Stimulated activated naive B cell treated with anti-CD40 and anti-IgM and Interleukin-4, amounts not matched to agents 10 μg/mL and 1 μg/mL and 100 μg/mL, for 72 hours (primary cell): ENCODE data around the gene UGT2B7.

ENCODE experiments used
- ATAC-seq, 2 donors: fragments of 150-1000 bp; cut with Tn5 transposase; replicated peaks; 2 replicates each; pipeline ENCODE4 v1.10.0; 2021; ENCODE audit warnings: moderate library complexity in 1 of 2
- DNase-seq: peaks from one replicate; pipeline ENCODE4 v3.0.0; 2021
- H3K27ac Mint-ChIP-seq: one replicate; pipeline ENCODE4 v1.8.0; 2022; ENCODE audit warnings: mild to moderate bottlenecking, mixed read lengths
- H3K27me3 Mint-ChIP-seq, 2 donors: one replicate each; pipeline ENCODE4 v1.8.0; 2022; ENCODE audit warnings: mixed read lengths in 2 of 2
- H3K36me3 Mint-ChIP-seq, 2 donors: one replicate each; pipeline ENCODE4 v1.8.0; 2022; ENCODE audit warnings: mixed read lengths in 2 of 2, mild to moderate bottlenecking in 1 of 2
- H3K4me1 Mint-ChIP-seq, 2 donors: one replicate each; pipeline ENCODE4 v1.8.0; 2022; ENCODE audit warnings: mixed read lengths in 2 of 2, mild to moderate bottlenecking in 1 of 2
- H3K4me3 Mint-ChIP-seq, 2 donors: one replicate each; pipeline ENCODE4 v1.8.0; 2022; ENCODE audit warnings: mild to moderate bottlenecking in 2 of 2, mixed read lengths in 2 of 2, moderate library complexity in 1 of 2
- H3K9me3 Mint-ChIP-seq, 2 donors: one replicate each; pipeline ENCODE4 v1.8.0; 2022; ENCODE audit warnings: mixed read lengths in 2 of 2, mild to moderate bottlenecking in 1 of 2

The UGT2B7 gene

GRCh38 chr4:69066945-69067344 lies 29.3 kb upstream of the UGT2B7 start:
- peaks cover 0 to 1% of the 10 kb centered on the region in 2 donors for H3K9me3 Mint-ChIP-seq
- H3K36me3 Mint-ChIP-seq = no peaks in the 10 kb centered on the region
- H3K4me1 Mint-ChIP-seq = no peaks in the 10 kb centered on the region
- ATAC-seq (no peak), DNase-seq (no peak)
- H3K27me3 Mint-ChIP-seq = no peaks in the 10 kb centered on the region
- H3K4me3 Mint-ChIP-seq = no peak overlapping the region
- no peak overlapping the region for H3K27ac Mint-ChIP-seq

GRCh38 chr4:69069085-69069484 lies 27.2 kb upstream of the UGT2B7 start:
- Mint-ChIP-seq H3K27me3 (no peaks in the 10 kb centered on the region), H3K9me3 (peaks cover 0 to 1% of the 10 kb centered on the region in 2 donors), H3K4me1 (no peaks in the 10 kb centered on the region), H3K4me3 (no peak overlapping the region), H3K27ac (no peak overlapping the region), H3K36me3 (no peaks in the 10 kb centered on the region)
- no peak for ATAC-seq
- DNase-seq = no peak

- ATAC-seq (no peak), DNase-seq (no peak)
- no peaks in the 10 kb centered on the region for H3K4me1 Mint-ChIP-seq
- no peaks in the 10 kb centered on the region for H3K9me3 Mint-ChIP-seq
- H3K4me3 Mint-ChIP-seq = no peak overlapping the region
- no peak overlapping the region for H3K27ac Mint-ChIP-seq
- H3K36me3 Mint-ChIP-seq = no peaks in the 10 kb centered on the region
- H3K27me3 Mint-ChIP-seq = no peaks in the 10 kb centered on the region
Observed at GRCh38 chr4:69070590-69070989, 25.7 kb upstream of the UGT2B7 start.

- H3K36me3 Mint-ChIP-seq = no peaks in the 10 kb centered on the region
- no peak overlapping the region for H3K4me3 Mint-ChIP-seq
- ATAC-seq (no peak), DNase-seq (no peak)
- H3K9me3 Mint-ChIP-seq = peaks cover 0 to 1% of the 10 kb centered on the region in 2 donors
- no peaks in the 10 kb centered on the region for H3K27me3 Mint-ChIP-seq
- no peak overlapping the region for H3K27ac Mint-ChIP-seq
- H3K4me1 Mint-ChIP-seq = no peaks in the 10 kb centered on the region
Observed at GRCh38 chr4:69071286-69071685, 25.0 kb upstream of the UGT2B7 start.

GRCh38 chr4:69073375-69073774 lies 22.9 kb upstream of the UGT2B7 start:
- Mint-ChIP-seq H3K4me3 (no peak overlapping the region), H3K4me1 (no peaks in the 10 kb centered on the region), H3K36me3 (no peaks in the 10 kb centered on the region), H3K27me3 (no peaks in the 10 kb centered on the region), H3K27ac (no peak overlapping the region), H3K9me3 (peaks cover 0 to 4% of the 10 kb centered on the region in 2 donors)
- no peak for DNase-seq
- no peak for ATAC-seq

GRCh38 chr4:69075061-69075792 lies 21.0 kb upstream of the UGT2B7 start:
- no peaks in the 10 kb centered on the region for H3K4me1 Mint-ChIP-seq
- no peak overlapping the region for H3K4me3 Mint-ChIP-seq
- H3K27ac Mint-ChIP-seq = no peak overlapping the region
- ATAC-seq (no peak), DNase-seq (no peak)
- no peaks in the 10 kb centered on the region for H3K27me3 Mint-ChIP-seq
- H3K36me3 Mint-ChIP-seq = no peaks in the 10 kb centered on the region
- peaks cover 0 to 4% of the 10 kb centered on the region in 2 donors for H3K9me3 Mint-ChIP-seq

GRCh38 chr4:69078852-69079251 lies 17.4 kb upstream of the UGT2B7 start:
- Mint-ChIP-seq H3K4me1 (no peaks in the 10 kb centered on the region), H3K27me3 (no peaks in the 10 kb centered on the region), H3K9me3 (peaks cover 0 to 4% of the 10 kb centered on the region in 2 donors), H3K4me3 (no peak overlapping the region), H3K27ac (no peak overlapping the region), H3K36me3 (no peaks in the 10 kb centered on the region)
- ATAC-seq = no peak
- DNase-seq = no peak

- Mint-ChIP-seq H3K36me3 (no peaks in the 10 kb centered on the region), H3K27ac (no peak overlapping the region), H3K4me1 (no peaks in the 10 kb centered on the region), H3K27me3 (no peaks in the 10 kb centered on the region), H3K4me3 (no peak overlapping the region), H3K9me3 (peaks cover 4 to 11% of the 10 kb centered on the region in 2 donors)
- ATAC-seq = no peak
- no peak for DNase-seq
Observed at GRCh38 chr4:69088473-69088872, 7.8 kb upstream of the UGT2B7 start.

- peaks cover 4 to 11% of the 10 kb centered on the region in 2 donors for H3K9me3 Mint-ChIP-seq
- no peaks in the 10 kb centered on the region for H3K36me3 Mint-ChIP-seq
- ATAC-seq (no peak), DNase-seq (no peak)
- no peak overlapping the region for H3K4me3 Mint-ChIP-seq
- no peak overlapping the region for H3K27ac Mint-ChIP-seq
- no peaks in the 10 kb centered on the region for H3K27me3 Mint-ChIP-seq
- no peaks in the 10 kb centered on the region for H3K4me1 Mint-ChIP-seq
Observed at GRCh38 chr4:69089388-69089787, 6.9 kb upstream of the UGT2B7 start.

- H3K27ac Mint-ChIP-seq = no peak overlapping the region
- ATAC-seq = no peak
- DNase-seq = no peak
Observed at GRCh38 chr4:69092190-69092589, 4.1 kb upstream of the UGT2B7 start.

GRCh38 chr4:69092980-69093568 lies 3.2 kb upstream of the UGT2B7 start:
- Mint-ChIP-seq H3K36me3 (no peaks in the 10 kb centered on the region), H3K27me3 (no peaks in the 10 kb centered on the region), H3K9me3 (peaks cover 0 to 7% of the 10 kb centered on the region in 2 donors), H3K27ac (no peak overlapping the region), H3K4me1 (no peaks in the 10 kb centered on the region), H3K4me3 (no peak overlapping the region)
- ATAC-seq (no peak), DNase-seq (no peak)

More at GRCh38 chr4:69092190-69092589, 4.1 kb upstream of the UGT2B7 start:
- Mint-ChIP-seq H3K9me3 (peaks cover 0 to 9% of the 10 kb centered on the region in 2 donors), H3K4me1 (no peaks in the 10 kb centered on the region), H3K27me3 (no peaks in the 10 kb centered on the region), H3K4me3 (no peak overlapping the region), H3K36me3 (no peaks in the 10 kb centered on the region)

- DNase-seq = no peak
- Mint-ChIP-seq H3K4me1 (no peaks in the 10 kb centered on the region), H3K27ac (no peak overlapping the region), H3K4me3 (no peak overlapping the region), H3K27me3 (no peaks in the 10 kb centered on the region), H3K36me3 (no peaks in the 10 kb centered on the region), H3K9me3 (peaks cover 0 to 5% of the 10 kb centered on the region in 2 donors)
- no peak for ATAC-seq
Observed at GRCh38 chr4:69093681-69094080, 2.6 kb upstream of the UGT2B7 start.

- ATAC-seq = no peak
- no peak for DNase-seq
- Mint-ChIP-seq H3K27me3 (no peaks in the 10 kb centered on the region), H3K9me3 (peaks cover 0 to 2% of the 10 kb centered on the region in 2 donors), H3K4me1 (no peaks in the 10 kb centered on the region), H3K4me3 (no peak overlapping the region), H3K36me3 (no peaks in the 10 kb centered on the region), H3K27ac (no peak overlapping the region)
Observed at GRCh38 chr4:69095301-69095731, 958 bp upstream of the UGT2B7 start.

GRCh38 chr4:69096810-69097209 lies 536 bp downstream of the UGT2B7 start:
- no peak for DNase-seq
- no peak for ATAC-seq
- no peaks in the 10 kb centered on the region for H3K36me3 Mint-ChIP-seq
- H3K4me1 Mint-ChIP-seq = no peaks in the 10 kb centered on the region
- H3K4me3 Mint-ChIP-seq = no peak overlapping the region
- no peak overlapping the region for H3K27ac Mint-ChIP-seq
- H3K9me3 Mint-ChIP-seq = no peaks in the 10 kb centered on the region
- H3K27me3 Mint-ChIP-seq = no peaks in the 10 kb centered on the region

GRCh38 chr4:69098470-69098869 lies 2.2 kb downstream of the UGT2B7 start:
- Mint-ChIP-seq H3K36me3 (no peaks in the 10 kb centered on the region), H3K4me3 (no peak overlapping the region), H3K27ac (no peak overlapping the region), H3K4me1 (no peaks in the 10 kb centered on the region), H3K27me3 (no peaks in the 10 kb centered on the region), H3K9me3 (no peaks in the 10 kb centered on the region)
- DNase-seq (no peak), ATAC-seq (no peak)
